Posterior cingulate gyrus (tissue), 11 donors: ENCODE measurements around the gene CFAP61.
"Not testable (repeated sequence)": the region's sequence is repeated elsewhere in the genome, so short reads cannot be mapped to it uniquely, and the experiment has no call there.

Experiments
- DNase-seq, 10 donors: peaks; one replicate each; pipeline versions ENCODE4 v3.0.0 to v3.0.0-alpha.2; 2020 to 2021; ENCODE audit warnings: mixed read lengths in 3 of 10
- intact Hi-C: fragments of 100-400 bp; cut with DNase I; formaldehyde crosslinking; loops from one replicate; pipeline ENCODE4 v1.15.1; 2023

The CFAP61 gene

GRCh38 chr20:20052074-20052970, at the start of gene CFAP61, which contains the start of gene CRNKL1:
Gene CFAP61 (plus strand): TSS chr20:20052532. CDS start chr20:20056654, 4,122 bp downstream.
Gene CRNKL1 (minus strand): TSS chr20:20052466. CDS start chr20:20052342, 124 bp downstream.
- DNase-seq: peak; percentile 94 to 99 (median 96)

GRCh38 chr20:20003031-20003954, 49.0 kb upstream of the CFAP61 start:
- intact Hi-C loops: no loop called here
- peak in 3 of 10 donors; percentile 49 to 87 (median 77) for DNase-seq

More at GRCh38 chr20:20052074-20052970, at the start of gene CFAP61, which contains the start of gene CRNKL1:
- intact Hi-C loops: loop anchor here (5.0 kb wide), 1 partner anchor 35 kb away; the partner anchor contains the start of gene NAA20

- intact Hi-C loops: not testable (repeated sequence)
Observed at GRCh38 chr20:20003955-20004322, 48.4 kb upstream of the CFAP61 start.

GRCh38 chr20:20005342-20005741, 47.0 kb upstream of the CFAP61 start:
- no peak for DNase-seq
- intact Hi-C loops: no loop called here

More at GRCh38 chr20:20003955-20004322, 48.4 kb upstream of the CFAP61 start:
- DNase-seq: not testable (repeated sequence)

GRCh38 chr20:20009784-20010253, 42.5 kb upstream of the CFAP61 start:
- DNase-seq: no peak
- intact Hi-C loops: no loop called here

- intact Hi-C loops: no loop called here
- no peak for DNase-seq
Observed at GRCh38 chr20:20010639-20011500, 41.5 kb upstream of the CFAP61 start.

- peak in 1 of 10 donors; percentile 34 for DNase-seq
- intact Hi-C loops: no loop called here
Observed at GRCh38 chr20:20012541-20012940, 39.8 kb upstream of the CFAP61 start.

GRCh38 chr20:20014659-20015058, 37.7 kb upstream of the CFAP61 start:
- intact Hi-C loops: loop anchor here (5.0 kb wide), 1 partner anchor 38 kb away; the partner anchor contains the start of genes CFAP61 and CRNKL1
- DNase-seq: no peak

- DNase-seq: peak; percentile 92 to 99 (median 96)
- intact Hi-C loops: loop anchor here (5.0 kb wide), 1 partner anchor 35 kb away; the partner anchor contains the start of genes CFAP61 and CRNKL1
Observed at GRCh38 chr20:20017001-20017843, 35.1 kb upstream of the CFAP61 start, which contains the start of gene NAA20. Gene NAA20 (plus strand): TSS chr20:20017362. CDS start chr20:20017397, 35 bp downstream.

GRCh38 chr20:20017844-20018185, 34.5 kb upstream of the CFAP61 start:
- intact Hi-C loops: loop anchor here (5.0 kb wide), 1 partner anchor 34 kb away; the partner anchor contains the start of genes CFAP61 and CRNKL1
- DNase-seq: no peak

GRCh38 chr20:20018366-20018765, 34.0 kb upstream of the CFAP61 start:
- no peak for DNase-seq
- intact Hi-C loops: loop anchor here (5.0 kb wide), 1 partner anchor 34 kb away; the partner anchor contains the start of genes CFAP61 and CRNKL1

GRCh38 chr20:20019123-20019522, 33.2 kb upstream of the CFAP61 start:
- DNase-seq: no peak
- intact Hi-C loops: loop anchor here (5.0 kb wide), 1 partner anchor 33 kb away; the partner anchor contains the start of genes CFAP61 and CRNKL1

GRCh38 chr20:20020908-20021307, 31.4 kb upstream of the CFAP61 start:
- no peak for DNase-seq
- intact Hi-C loops: no loop called here

- DNase-seq: no peak
- intact Hi-C loops: no loop called here
Observed at GRCh38 chr20:20021835-20022234, 30.5 kb upstream of the CFAP61 start.

GRCh38 chr20:20022498-20022897, 29.8 kb upstream of the CFAP61 start:
- no peak for DNase-seq

GRCh38 chr20:20023395-20023794, 28.9 kb upstream of the CFAP61 start:
- intact Hi-C loops: no loop called here

More at GRCh38 chr20:20022498-20022897, 29.8 kb upstream of the CFAP61 start:
- intact Hi-C loops: no loop called here

GRCh38 chr20:20024942-20025341, 27.4 kb upstream of the CFAP61 start:
- intact Hi-C loops: no loop called here
- DNase-seq: no peak

More at GRCh38 chr20:20023395-20023794, 28.9 kb upstream of the CFAP61 start:
- no peak for DNase-seq

GRCh38 chr20:20027284-20027683, 25.0 kb upstream of the CFAP61 start:
- intact Hi-C loops: no loop called here
- no peak for DNase-seq
